Measurements from ENCODE around the gene PTPRM. TPM values are rescaled to one million over a fixed set of nuclear protein-coding genes. Genes with fewer than 3 reads are reported as not detected.

The PTPRM gene
- total RNA-seq, 1 experiment from 2014 or later: 100.0 TPM

- H3K4me1 Mint-ChIP-seq (ENCODE audit: low read depth, unreplicated experiment): peaks cover 6% of the 10 kb centered on the region
- ChIA-PET CTCF (no interaction called here), POLR2A (no interaction called here)
- H3K4me3 Mint-ChIP-seq (ENCODE audit: unreplicated experiment): no peak overlapping the region
- H3K36me3 Mint-ChIP-seq (ENCODE audit: insufficient read depth, unreplicated experiment): peaks cover 30% of the 10 kb centered on the region
- BruUV-seq (replicated peaks): no TSS peak
- Histone ChIP-seq H3K36me3 (ENCODE audit: control insufficient read depth, insufficient read depth, low read length) (no peaks in the 10 kb centered on the region; the same call in 1 of the 2 replicates), H3K27me3 (replicated peaks; ENCODE audit: control insufficient read depth, insufficient read depth, low read length) (no peaks in the 10 kb centered on the region), H3K4me1 (no peaks in the 10 kb centered on the region), H3K4me3 (ENCODE audit: low read depth, low read length) (no peak overlapping the region), H3K9me3 (no peaks in the 10 kb centered on the region)
- no peak overlapping the region for H3K27ac Mint-ChIP-seq (ENCODE audit: unreplicated experiment)
- no peak for TF ChIP-seq CTCF (IDR thresholded peaks at IDR 0.05; ENCODE audit: insufficient read depth in 1 of 2, low read depth in 1 of 2, low read length in 1 of 2, severe bottlenecking in 1 of 2, unreplicated experiment in 1 of 2)
- no peaks in the 10 kb centered on the region for H3K9me3 Mint-ChIP-seq (ENCODE audit: unreplicated experiment)
- DNase-seq: no peak
- intact Hi-C loops (cut with micrococcal nuclease; ENCODE audit: unreplicated experiment): no loop called here
- no peaks in the 10 kb centered on the region for H3K27me3 Mint-ChIP-seq (ENCODE audit: insufficient read depth, unreplicated experiment)
Measured at GRCh38 chr18:8365006-8365405, 797.9 kb downstream of the PTPRM start.

GRCh38 chr18:8365528-8365927 is 798.4 kb downstream of the PTPRM start:
- H3K4me3 ChIP-seq (ENCODE audit: low read depth, low read length): no peak overlapping the region
- Mint-ChIP-seq H3K27ac (ENCODE audit: unreplicated experiment) (no peak overlapping the region), H3K36me3 (ENCODE audit: insufficient read depth, unreplicated experiment) (peaks cover 32% of the 10 kb centered on the region), H3K9me3 (ENCODE audit: unreplicated experiment) (no peaks in the 10 kb centered on the region), H3K4me3 (ENCODE audit: unreplicated experiment) (no peak overlapping the region), H3K4me1 (ENCODE audit: low read depth, unreplicated experiment) (peaks cover 6% of the 10 kb centered on the region), H3K27me3 (ENCODE audit: insufficient read depth, unreplicated experiment) (no peaks in the 10 kb centered on the region)
- no peak for TF ChIP-seq CTCF (IDR thresholded peaks at IDR 0.05; ENCODE audit: insufficient read depth in 1 of 2, low read depth in 1 of 2, low read length in 1 of 2, severe bottlenecking in 1 of 2, unreplicated experiment in 1 of 2)
- no peak for DNase-seq
- no peaks in the 10 kb centered on the region for H3K9me3 ChIP-seq
- ChIA-PET POLR2A (no interaction called here), CTCF (no interaction called here)
- BruUV-seq (replicated peaks): no TSS peak
- intact Hi-C loops (cut with micrococcal nuclease; ENCODE audit: unreplicated experiment): no loop called here
- no peaks in the 10 kb centered on the region for H3K27me3 ChIP-seq (replicated peaks; ENCODE audit: control insufficient read depth, insufficient read depth, low read length)
- H3K4me1 ChIP-seq: no peaks in the 10 kb centered on the region
- no peaks in the 10 kb centered on the region; the same call in 1 of the 2 replicates for H3K36me3 ChIP-seq (ENCODE audit: control insufficient read depth, insufficient read depth, low read length)

GRCh38 chr18:8366070-8366469 is 799.0 kb downstream of the PTPRM start:
- DNase-seq: no peak
- no peak overlapping the region for H3K27ac Mint-ChIP-seq (ENCODE audit: unreplicated experiment)
- Histone ChIP-seq H3K27me3 (replicated peaks; ENCODE audit: control insufficient read depth, insufficient read depth, low read length) (no peaks in the 10 kb centered on the region), H3K4me1 (no peaks in the 10 kb centered on the region), H3K4me3 (ENCODE audit: low read depth, low read length) (no peak overlapping the region), H3K36me3 (ENCODE audit: control insufficient read depth, insufficient read depth, low read length) (no peaks in the 10 kb centered on the region; the same call in 1 of the 2 replicates), H3K9me3 (no peaks in the 10 kb centered on the region)
- H3K9me3 Mint-ChIP-seq (ENCODE audit: unreplicated experiment): no peaks in the 10 kb centered on the region
- peaks cover 6% of the 10 kb centered on the region for H3K4me1 Mint-ChIP-seq (ENCODE audit: low read depth, unreplicated experiment)
- no TSS peak for BruUV-seq (replicated peaks)
- POLR2A ChIA-PET: no interaction called here
- H3K36me3 Mint-ChIP-seq (ENCODE audit: insufficient read depth, unreplicated experiment): peaks cover 37% of the 10 kb centered on the region
- no peaks in the 10 kb centered on the region for H3K27me3 Mint-ChIP-seq (ENCODE audit: insufficient read depth, unreplicated experiment)
- no peak for TF ChIP-seq CTCF (IDR thresholded peaks at IDR 0.05; ENCODE audit: insufficient read depth in 1 of 2, low read depth in 1 of 2, low read length in 1 of 2, severe bottlenecking in 1 of 2, unreplicated experiment in 1 of 2)
- no peak overlapping the region for H3K4me3 Mint-ChIP-seq (ENCODE audit: unreplicated experiment)
- intact Hi-C loops (cut with micrococcal nuclease; ENCODE audit: unreplicated experiment): no loop called here
- CTCF ChIA-PET: interaction anchor here (0.7 kb wide), 1 partner anchor 23 kb away, joined by 3 read pairs; no protein-coding TSS in a partner anchor

Measured in Caco-2 (cell line).